GM13976 (cell line): ENCODE measurements around the gene IKZF3.

Experiments used
- DNase-seq: peaks from one replicate; pipeline ENCODE4 v3.0.0; 2012; ENCODE audit warnings: low spot score
- CTCF ChIP-seq: IDR thresholded peaks from 2 replicates; pipeline ENCODE4 v1.5.1; 2012; ENCODE audit warnings: borderline replicate concordance, mild to moderate bottlenecking; ENCODE audit not compliant: insufficient read depth; ENCODE audit errors: extremely low read depth, missing control alignments, control extremely low read depth
- in situ Hi-C: fragments of 300-500 bp; cut with MboI; formaldehyde crosslinking; loops from one replicate; pipeline ENCODE4 v1.12.0; 2022; ENCODE audit warnings: low sequenced_read_pairs, mixed read lengths, inconsistent platforms; ENCODE audit not compliant: unreplicated experiment

The IKZF3 gene

GRCh38 chr17:39724731-39725130 is 139.4 kb downstream of the IKZF3 start:
- DNase-seq: no peak
- TF ChIP-seq CTCF: no peak
- in situ Hi-C loops: no loop called here

- in situ Hi-C loops: no loop called here
- TF ChIP-seq CTCF: no peak
- no peak for DNase-seq
Observed at GRCh38 chr17:39722965-39723848, 140.9 kb downstream of the IKZF3 start.

GRCh38 chr17:39722104-39722503 is 142.0 kb downstream of the IKZF3 start:
- in situ Hi-C loops: no loop called here
- no peak for TF ChIP-seq CTCF
- no peak for DNase-seq

GRCh38 chr17:39719563-39720355 is 144.4 kb downstream of the IKZF3 start:
- DNase-seq: no peak
- in situ Hi-C loops: no loop called here
- TF ChIP-seq CTCF: no peak

GRCh38 chr17:39717660-39718059 is 146.5 kb downstream of the IKZF3 start:
- no peak for TF ChIP-seq CTCF
- in situ Hi-C loops: no loop called here
- DNase-seq: no peak

- no peak for DNase-seq
- no peak for TF ChIP-seq CTCF
- in situ Hi-C loops: no loop called here
Observed at GRCh38 chr17:39716879-39717536, 147.1 kb downstream of the IKZF3 start.
